Activated naive CD4-positive, alpha-beta T cell treated with anti-CD3 and anti-CD28 coated beads for 36 hours (primary cell): ENCODE data around the gene SLC25A44. TPM values are rescaled to one million over a fixed set of nuclear protein-coding genes. Genes with fewer than 3 reads are reported as not detected.
A peak's percentile ranks its signal among the peaks of the same experiment; 100 is the strongest.

Experiments
- CTCF ChIA-PET: fragments of 350-600 bp; sonication (Branson Sonifier 250); formaldehyde crosslinking; loops from one replicate; lab custom pipeline; 2021; ENCODE audit warnings: antibody characterized with exemption; lab: Charles Lee
- DNase-seq: peaks from one replicate; pipeline ENCODE4 v3.0.0-alpha.2; 2020
- H3K27ac Mint-ChIP-seq: one replicate; pipeline ENCODE4 v1.8.0; 2021; ENCODE audit warnings: mild to moderate bottlenecking, mixed read lengths
- H3K27me3 Mint-ChIP-seq: one replicate; pipeline ENCODE4 v1.8.0; 2021; ENCODE audit warnings: low read depth, mixed read lengths
- H3K36me3 Mint-ChIP-seq: one replicate; pipeline ENCODE4 v1.8.0; 2021; ENCODE audit warnings: low read depth, mixed read lengths
- H3K4me1 Mint-ChIP-seq: one replicate; pipeline ENCODE4 v1.8.0; 2021; ENCODE audit warnings: low read depth, mixed read lengths
- H3K4me3 Mint-ChIP-seq: one replicate; pipeline ENCODE4 v1.8.0; 2021; ENCODE audit warnings: mild to moderate bottlenecking, moderate library complexity, mixed read lengths
- H3K9me3 Mint-ChIP-seq: one replicate; pipeline ENCODE4 v1.8.0; 2021; ENCODE audit warnings: mixed read lengths
- intact Hi-C: fragments of 100-400 bp; cut with micrococcal nuclease; formaldehyde crosslinking; loops from one replicate; pipeline ENCODE4 v1.15.1; 2023
- total RNA-seq, 2 experiments: library from RNA; stranded (reverse); gene quantifications; one replicate each; pipeline ENCODE4 v1.2.3, GENCODE V29; 2021

Gene SLC25A44
- 10 to 100 TPM; 69.1 to 73.5 TPM for total RNA-seq

DNA sequence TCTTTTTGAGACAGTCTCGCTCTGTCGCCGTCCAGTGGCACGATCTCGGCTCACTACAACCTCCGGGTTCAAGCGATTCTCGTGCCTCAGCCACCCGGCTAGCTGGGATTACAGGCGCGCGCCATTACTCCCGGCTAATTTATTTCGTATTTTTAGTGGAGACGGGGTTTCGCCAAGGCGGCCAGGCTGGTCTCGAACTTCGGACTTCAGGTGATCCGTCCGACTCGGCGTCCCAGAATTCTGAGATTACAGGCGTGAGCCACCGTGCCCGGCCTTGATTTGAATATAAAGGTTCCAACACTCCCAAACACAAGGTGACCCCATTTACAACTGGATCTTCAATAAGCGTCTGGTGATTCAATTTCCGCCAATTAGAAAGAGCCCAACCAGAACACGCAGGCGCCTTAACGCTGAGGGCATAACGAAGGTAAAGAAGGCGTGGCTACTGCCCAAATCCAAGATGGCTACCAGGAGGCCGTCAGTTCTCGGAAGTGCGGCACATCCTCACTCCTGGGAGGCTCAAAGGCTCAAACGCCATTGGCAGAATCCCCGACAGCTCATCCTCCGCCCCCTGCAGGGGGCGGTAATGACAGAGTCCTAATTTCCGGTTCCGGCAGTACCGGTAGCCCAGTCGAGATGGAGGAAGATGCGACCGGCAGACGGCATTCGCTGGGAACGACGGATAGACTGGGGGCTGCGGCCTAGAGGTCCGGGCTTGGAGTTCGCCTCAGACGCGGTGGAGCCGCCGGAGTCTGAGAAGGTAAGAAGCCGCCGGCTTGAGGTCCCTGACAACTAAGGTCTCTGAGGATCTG, at the start of gene SLC25A44:
Gene SLC25A44 (plus strand): TSS at position 617 of the 812 bp plus-strand sequence. CDS start 5,744 bp downstream, outside the sequence.
- no peaks in the 10 kb centered on the region for H3K27me3 Mint-ChIP-seq
- peak within 1 kb of the TSS; percentile 79 for H3K4me3 Mint-ChIP-seq
- CTCF ChIA-PET, result interaction anchor here (0.6 to 9.7 kb wide), 7 partner anchors 10 to 98 kb away, joined by 3 to 90 read pairs (median 3); partner anchors contain the start of gene PMF1
- DNase-seq, result peak; percentile 98
- intact Hi-C loops, result loop anchor here (1.0 kb wide), 6 partner anchors 20 to 89 kb away; partner anchors contain the start of genes PMF1 and SMG5
- H3K4me1 Mint-ChIP-seq, result peaks cover 59% of the 10 kb centered on the region
- no peaks in the 10 kb centered on the region for H3K9me3 Mint-ChIP-seq
- peaks cover 41% of the 10 kb centered on the region for H3K36me3 Mint-ChIP-seq
- H3K27ac Mint-ChIP-seq, result peak within 1 kb of the TSS; percentile 74

DNA sequence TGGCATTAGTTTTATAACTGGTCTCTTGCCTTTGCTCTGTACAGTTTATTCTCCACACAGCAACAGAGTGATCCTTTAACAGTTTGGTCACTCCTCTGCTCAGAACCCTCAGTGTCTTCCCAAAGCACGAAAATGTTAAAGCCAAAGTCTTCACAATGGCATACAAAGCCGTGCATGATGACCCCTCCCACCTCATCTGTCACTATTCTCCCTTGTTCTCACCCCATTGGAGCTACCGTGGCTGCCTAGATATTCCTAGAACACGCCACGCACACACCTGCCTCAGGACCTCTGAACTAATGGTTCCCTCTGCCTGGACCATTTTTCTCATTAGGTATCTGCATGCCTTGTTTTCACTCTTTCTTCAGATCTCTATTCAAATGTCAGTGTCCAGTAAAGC, 49.2 kb upstream of the SLC25A44 start:
- CTCF ChIA-PET, result interaction anchor here (2.0 to 12.6 kb wide), 2 partner anchors 78 to 83 kb away, joined by 7 to 244 read pairs; no protein-coding TSS in a partner anchor
- Mint-ChIP-seq H3K9me3 (no peaks in the 10 kb centered on the region), H3K36me3 (no peaks in the 10 kb centered on the region), H3K4me3 (no peak overlapping the region), H3K4me1 (peaks cover 36% of the 10 kb centered on the region), H3K27me3 (no peaks in the 10 kb centered on the region), H3K27ac (no peak overlapping the region)
- no peak for DNase-seq
- intact Hi-C loops, result loop anchor here (5.0 kb wide), 1 partner anchor 303 kb away; no protein-coding TSS in a partner anchor

- intact Hi-C loops, result loop anchor here (1.0 to 5.0 kb wide), 7 partner anchors 14 to 302 kb away; no protein-coding TSS in a partner anchor
- no peaks in the 10 kb centered on the region for H3K9me3 Mint-ChIP-seq
- no peak overlapping the region for H3K4me3 Mint-ChIP-seq
- H3K27me3 Mint-ChIP-seq, result no peaks in the 10 kb centered on the region
- DNase-seq, result no peak
- no peaks in the 10 kb centered on the region for H3K36me3 Mint-ChIP-seq
- CTCF ChIA-PET, result interaction anchor here (0.6 to 12.6 kb wide), 11 partner anchors 14 to 128 kb away, joined by 3 to 244 read pairs (median 4); no protein-coding TSS in a partner anchor
- H3K27ac Mint-ChIP-seq, result no peak overlapping the region
- H3K4me1 Mint-ChIP-seq, result peaks cover 43% of the 10 kb centered on the region
Measured at GRCh38 chr1:156145650-156146019, 48.3 kb upstream of the SLC25A44 start.

GRCh38 chr1:156146020-156146768, 47.7 kb upstream of the SLC25A44 start:
- Mint-ChIP-seq H3K9me3 (no peaks in the 10 kb centered on the region), H3K27me3 (no peaks in the 10 kb centered on the region), H3K36me3 (no peaks in the 10 kb centered on the region), H3K27ac (peak overlapping the region; percentile 85), H3K4me1 (peaks cover 49% of the 10 kb centered on the region), H3K4me3 (peak overlapping the region; percentile 67)
- CTCF ChIA-PET, result interaction anchor here (0.6 to 12.6 kb wide), 15 partner anchors 13 to 173 kb away, joined by 3 to 244 read pairs (median 4); no protein-coding TSS in a partner anchor
- intact Hi-C loops, result loop anchor here (1.0 to 5.0 kb wide), 7 partner anchors 13 to 301 kb away; no protein-coding TSS in a partner anchor
- peak; percentile 63 for DNase-seq

- peak; percentile 50 for DNase-seq
- H3K9me3 Mint-ChIP-seq, result no peaks in the 10 kb centered on the region
- peak overlapping the region; percentile 85 for H3K27ac Mint-ChIP-seq
- intact Hi-C loops, result loop anchor here (1.0 to 5.0 kb wide), 7 partner anchors 12 to 300 kb away; no protein-coding TSS in a partner anchor
- peaks cover 51% of the 10 kb centered on the region for H3K4me1 Mint-ChIP-seq
- no peaks in the 10 kb centered on the region for H3K36me3 Mint-ChIP-seq
- peak overlapping the region; percentile 67 for H3K4me3 Mint-ChIP-seq
- CTCF ChIA-PET, result interaction anchor here (0.7 to 12.6 kb wide), 8 partner anchors 13 to 172 kb away, joined by 3 to 244 read pairs (median 6); no protein-coding TSS in a partner anchor
- H3K27me3 Mint-ChIP-seq, result no peaks in the 10 kb centered on the region
Measured at GRCh38 chr1:156146769-156147405, 47.0 kb upstream of the SLC25A44 start.

DNA sequence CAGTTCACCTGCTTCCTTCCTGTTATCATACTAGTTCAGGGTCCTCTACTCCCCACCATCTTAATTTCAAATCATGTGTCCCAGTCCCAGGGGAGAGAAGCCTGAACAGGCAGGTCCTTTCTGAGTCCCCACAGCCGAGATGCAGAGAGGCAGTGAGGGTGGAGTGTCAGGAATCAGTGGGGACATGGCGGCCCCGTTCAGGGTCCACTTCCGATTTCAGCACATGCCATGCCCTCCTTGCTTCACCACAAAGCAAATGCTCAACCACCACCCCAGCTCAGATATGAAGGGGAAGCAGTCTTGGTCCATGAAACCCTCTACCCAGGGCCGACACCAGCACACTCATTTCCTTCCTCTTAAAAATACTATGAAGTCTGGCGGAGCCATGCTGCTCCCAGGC, 45.7 kb upstream of the SLC25A44 start:
- intact Hi-C loops, result loop anchor here (5.0 kb wide), 1 partner anchor 299 kb away; no protein-coding TSS in a partner anchor
- Mint-ChIP-seq H3K4me1 (peaks cover 58% of the 10 kb centered on the region), H3K27ac (peak overlapping the region; percentile 39), H3K9me3 (no peaks in the 10 kb centered on the region), H3K36me3 (no peaks in the 10 kb centered on the region), H3K27me3 (no peaks in the 10 kb centered on the region), H3K4me3 (no peak overlapping the region)
- no peak for DNase-seq
- CTCF ChIA-PET, result interaction anchor here (0.6 to 12.6 kb wide), 13 partner anchors 10 to 237 kb away, joined by 3 to 244 read pairs (median 4); no protein-coding TSS in a partner anchor

DNA sequence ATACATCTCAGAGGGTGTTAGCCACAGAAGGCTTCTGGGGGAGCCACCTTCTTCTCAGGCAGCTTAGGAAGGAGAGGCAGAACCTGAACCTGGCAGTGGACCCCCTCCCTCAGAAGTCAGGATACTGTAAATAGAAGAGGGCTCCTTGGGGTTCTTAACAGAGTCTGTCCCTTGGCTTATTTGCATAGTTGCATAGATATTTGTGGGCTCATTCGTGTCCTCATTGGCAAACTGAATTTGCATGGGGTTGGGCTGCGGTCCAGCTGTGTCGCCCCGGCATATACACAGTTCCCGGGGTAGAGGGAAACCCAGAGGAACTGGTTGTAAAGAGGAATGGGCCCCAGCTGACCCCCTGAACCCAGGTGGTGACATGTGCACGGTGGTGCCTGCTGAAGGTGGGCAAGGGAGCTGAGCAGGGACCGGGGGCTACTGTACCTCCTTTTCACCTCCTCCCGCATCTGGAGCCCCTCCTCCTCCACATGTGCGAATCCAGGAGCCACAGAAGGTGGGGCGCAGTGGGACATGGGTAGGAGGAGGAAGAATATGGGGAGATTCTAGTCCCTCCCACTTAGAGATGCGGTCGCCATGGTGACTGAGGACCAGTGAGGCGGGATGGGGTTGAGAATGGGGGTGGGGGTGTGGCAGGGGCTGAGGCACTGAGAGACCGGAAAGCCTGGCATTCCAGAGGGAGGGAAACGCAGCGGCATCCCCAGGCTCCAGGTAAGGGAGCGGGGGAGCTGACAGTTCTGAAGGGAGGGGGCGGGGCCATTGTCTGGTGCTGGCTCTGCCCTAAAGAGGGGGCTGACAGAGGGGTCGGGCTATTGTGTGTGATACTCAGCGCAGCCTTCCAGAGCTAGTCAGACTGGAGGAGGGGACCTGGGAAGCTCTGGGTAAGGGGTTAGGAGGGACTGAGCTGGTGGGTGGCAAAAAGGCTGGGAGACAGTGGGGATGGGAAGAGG, 44.3 kb upstream of the SLC25A44 start:
- H3K9me3 Mint-ChIP-seq, result no peaks in the 10 kb centered on the region
- peaks cover 64% of the 10 kb centered on the region for H3K4me1 Mint-ChIP-seq
- no peak overlapping the region for H3K27ac Mint-ChIP-seq
- H3K4me3 Mint-ChIP-seq, result no peak overlapping the region
- no peaks in the 10 kb centered on the region for H3K27me3 Mint-ChIP-seq
- DNase-seq, result peak; percentile 37
- no peaks in the 10 kb centered on the region for H3K36me3 Mint-ChIP-seq
- CTCF ChIA-PET, result interaction anchor here (0.6 to 12.6 kb wide), 6 partner anchors 8 to 231 kb away, joined by 3 to 244 read pairs (median 4); partner anchors contain the start of gene PMF1
- intact Hi-C loops, result loop anchor here (5.0 kb wide), 1 partner anchor 298 kb away; no protein-coding TSS in a partner anchor

GRCh38 chr1:156150333-156151011, 43.4 kb upstream of the SLC25A44 start:
- intact Hi-C loops, result no loop called here

DNA sequence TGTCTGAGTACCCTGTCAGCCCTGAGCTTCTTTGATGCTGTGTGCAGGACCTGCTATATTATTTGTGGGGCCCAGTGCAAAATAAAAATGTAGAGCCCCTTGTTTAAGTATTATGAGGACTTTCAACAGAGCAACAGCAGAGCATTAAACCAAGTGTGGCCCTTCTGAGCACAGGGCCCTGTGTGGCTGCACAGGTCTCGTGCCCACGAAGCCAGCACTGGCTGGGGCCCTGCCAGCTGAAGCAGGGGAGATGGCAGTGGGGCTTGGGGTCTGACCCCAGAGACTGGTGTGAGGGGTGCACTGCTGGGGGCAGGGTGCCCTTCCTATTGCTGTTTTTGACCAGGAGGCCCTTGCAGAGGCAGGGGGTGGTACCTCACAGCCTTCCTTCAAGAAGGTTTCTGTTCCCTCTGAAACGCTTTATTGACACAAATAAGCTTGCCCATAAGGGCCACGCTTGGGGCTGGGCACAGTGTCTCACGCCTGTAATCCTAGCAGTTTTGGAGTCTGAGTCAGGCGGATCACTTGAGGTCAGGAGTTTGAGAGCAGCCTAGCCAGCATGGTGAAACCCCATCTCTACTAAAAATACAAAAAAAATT, 42.7 kb upstream of the SLC25A44 start:
- peak overlapping the region; percentile 9 for H3K27ac Mint-ChIP-seq
- intact Hi-C loops, result no loop called here
- CTCF ChIA-PET, result interaction anchor here (0.7 to 12.6 kb wide), 4 partner anchors 9 to 72 kb away, joined by 3 to 244 read pairs (median 4); no protein-coding TSS in a partner anchor

More at GRCh38 chr1:156150333-156151011, 43.4 kb upstream of the SLC25A44 start:
- peaks cover 69% of the 10 kb centered on the region for H3K4me1 Mint-ChIP-seq
- peak; percentile 62 for DNase-seq
- H3K27me3 Mint-ChIP-seq, result no peaks in the 10 kb centered on the region
- CTCF ChIA-PET, result interaction anchor here (0.6 to 12.6 kb wide), 5 partner anchors 9 to 230 kb away, joined by 3 to 244 read pairs (median 4); no protein-coding TSS in a partner anchor
- H3K36me3 Mint-ChIP-seq, result no peaks in the 10 kb centered on the region
- H3K9me3 Mint-ChIP-seq, result no peaks in the 10 kb centered on the region
- H3K27ac Mint-ChIP-seq, result peak overlapping the region; percentile 9
- no peak overlapping the region for H3K4me3 Mint-ChIP-seq

GRCh38 chr1:156152628-156153027, 41.3 kb upstream of the SLC25A44 start:
- H3K9me3 Mint-ChIP-seq, result no peaks in the 10 kb centered on the region
- no peaks in the 10 kb centered on the region for H3K27me3 Mint-ChIP-seq
- H3K4me1 Mint-ChIP-seq, result peaks cover 65% of the 10 kb centered on the region
- CTCF ChIA-PET, result interaction anchor here (1.5 to 12.6 kb wide), 2 partner anchors 62 to 70 kb away, joined by 3 to 244 read pairs; no protein-coding TSS in a partner anchor
- H3K27ac Mint-ChIP-seq, result no peak overlapping the region
- no peaks in the 10 kb centered on the region for H3K36me3 Mint-ChIP-seq
- H3K4me3 Mint-ChIP-seq, result no peak overlapping the region
- intact Hi-C loops, result no loop called here
- DNase-seq, result no peak

More for the DNA sequence above, 42.7 kb upstream of the SLC25A44 start:
- no peak for DNase-seq
- Mint-ChIP-seq H3K36me3 (no peaks in the 10 kb centered on the region), H3K27me3 (no peaks in the 10 kb centered on the region), H3K4me3 (no peak overlapping the region), H3K4me1 (peaks cover 69% of the 10 kb centered on the region), H3K9me3 (no peaks in the 10 kb centered on the region)
